Lower leg skin (tissue), 4 donors: ENCODE measurements around the gene ZSCAN25. TPM values are rescaled to one million over a fixed set of nuclear protein-coding genes. Genes with fewer than 3 reads are reported as not detected.

ENCODE experiments used
- DNase-seq, 2 donors: peaks; one replicate each; pipeline ENCODE4 v3.0.0-alpha.2; 2019; ENCODE audit warnings: low spot score in 2 of 2
- H3K4me3 ChIP-seq: fragments of 200-600 bp; sonication (generic); 2 replicates; pipeline ENCODE4 v1.5.1; 2017; ENCODE audit warnings: mild to moderate bottlenecking, low read depth; ENCODE audit not compliant: poor library complexity, severe bottlenecking
- CTCF ChIP-seq, 3 donors: fragments of 450-650 bp; IDR thresholded peaks; one replicate each; pipeline ENCODE4 v1.5.1; 2016; ENCODE audit warnings: antibody characterized with exemption in 3 of 3, mild to moderate bottlenecking in 3 of 3, moderate library complexity in 2 of 3
- POLR2A ChIP-seq, 2 donors: fragments of 450-650 bp; IDR thresholded peaks; one replicate each; pipeline ENCODE4 v1.6.1; 2016 to 2017; ENCODE audit warnings: antibody characterized with exemption in 2 of 2, mild to moderate bottlenecking in 1 of 2, moderate library complexity in 1 of 2
- WGBS, 2 donors: methylation state at CpG; one replicate each; pipeline ENCODE4 v1.1.5; 2018; 5-methylcytosine and 5-hydroxymethylcytosine counted together
- intact Hi-C: fragments of 100-400 bp; cut with DNase I; formaldehyde crosslinking; loops from one replicate; pipeline ENCODE4 v1.15.0; 2023; ENCODE audit warnings: low total_unique reads
- total RNA-seq, 4 donors: library from RNA; depleted of rRNA; stranded (reverse); fragments of >200 nt; gene quantifications; one replicate each; pipeline ENCODE4 v1.1.0, GENCODE V29; 2016

The ZSCAN25 gene
- total RNA-seq, 4 donors from 2014 or later, result 19.4 to 38.0 (median 23.7) TPM

- H3K4me3 ChIP-seq, result no peak overlapping the region
- no peak for DNase-seq
- intact Hi-C loops, result no loop called here
- TF ChIP-seq CTCF (IDR thresholded peaks at IDR 0.05) (no peak), POLR2A (IDR thresholded peaks at IDR 0.05) (no peak)
- 84 to 90% methylated on average over 4 of the region's 4 CpGs for WGBS, 2 donors
Observed at GRCh38 chr7:99599836-99600235, 16.9 kb upstream of the ZSCAN25 start.

- peak; percentile 10 to 70 for DNase-seq
- intact Hi-C loops, result no loop called here
- no peak overlapping the region for H3K4me3 ChIP-seq
- 74 to 79% methylated on average over 6 to 7 of the region's 7 CpGs for WGBS, 2 donors
- no peak for TF ChIP-seq POLR2A (IDR thresholded peaks at IDR 0.05)
- no peak for TF ChIP-seq CTCF (IDR thresholded peaks at IDR 0.05)
Observed at GRCh38 chr7:99601656-99602310, 15.0 kb upstream of the ZSCAN25 start.

- TF ChIP-seq POLR2A (IDR thresholded peaks at IDR 0.05) (no peak), CTCF (IDR thresholded peaks at IDR 0.05) (no peak)
- 94 to 95% methylated on average over 7 of the region's 7 CpGs for WGBS, 2 donors
- intact Hi-C loops, result no loop called here
Observed at GRCh38 chr7:99605527-99605926, 11.2 kb upstream of the ZSCAN25 start.

GRCh38 chr7:99606531-99606930 lies 10.2 kb upstream of the ZSCAN25 start:
- WGBS, 2 donors, result 82 to 84% methylated on average over 8 of the region's 8 CpGs
- intact Hi-C loops, result no loop called here
- TF ChIP-seq CTCF (IDR thresholded peaks at IDR 0.05), result no peak
- TF ChIP-seq POLR2A (IDR thresholded peaks at IDR 0.05), result no peak
- no peak for DNase-seq
- no peak overlapping the region for H3K4me3 ChIP-seq

More at GRCh38 chr7:99605527-99605926, 11.2 kb upstream of the ZSCAN25 start:
- H3K4me3 ChIP-seq, result no peak overlapping the region
- no peak for DNase-seq

- intact Hi-C loops, result no loop called here
- peak in 1 of 2 donors; percentile 61 for DNase-seq
- 75 to 80% methylated on average over 9 of the region's 9 CpGs for WGBS, 2 donors
- H3K4me3 ChIP-seq, result no peak overlapping the region
- TF ChIP-seq CTCF (IDR thresholded peaks at IDR 0.05) (no peak), POLR2A (IDR thresholded peaks at IDR 0.05) (no peak)
Observed at GRCh38 chr7:99607548-99607947, 9.2 kb upstream of the ZSCAN25 start.

- DNase-seq, result no peak
- 79 to 84% methylated on average over 3 of the region's 3 CpGs for WGBS, 2 donors
- intact Hi-C loops, result no loop called here
- no peak for TF ChIP-seq CTCF (IDR thresholded peaks at IDR 0.05)
- no peak for TF ChIP-seq POLR2A (IDR thresholded peaks at IDR 0.05)
- no peak overlapping the region for H3K4me3 ChIP-seq
Observed at GRCh38 chr7:99614495-99614894, 2.3 kb upstream of the ZSCAN25 start.
